PC-9 (cell line): ENCODE data around the gene UBE2D1. TPM values are rescaled to one million over a fixed set of nuclear protein-coding genes. Genes with fewer than 3 reads are reported as not detected.

Source experiments
- BruUV-seq: library from RNA; stranded (reverse); fragments of 400-500 nt; replicated peaks from 2 replicates; lab custom pipeline; 2021; lab: Mats Ljungman, UMichigan
- CTCF ChIA-PET: fragments of 300-600 bp; sonication (Branson Sonifier 250); formaldehyde crosslinking; loops from one replicate; lab custom pipeline; 2022; ENCODE audit warnings: antibody characterized with exemption; lab: Charles Lee
- POLR2A ChIA-PET: fragments of 300-600 bp; sonication (Branson Sonifier 250); formaldehyde crosslinking; loops from one replicate; lab custom pipeline; 2022; ENCODE audit warnings: antibody characterized with exemption; ENCODE audit not compliant: unreplicated experiment; lab: Charles Lee
- DNase-seq, 2 experiments: peaks; one replicate each; pipeline versions ENCODE4 v3.0.0 to v3.0.0-alpha.2; 2015 to 2022; ENCODE audit warnings: mixed read lengths in 1 of 2
- H2AFZ ChIP-seq: fragments of 200-600 bp; sonication (generic); 2 replicates; pipeline ENCODE4 v1.8.1; 2017; ENCODE audit warnings: antibody characterized with exemption
- H3F3A ChIP-seq: fragments of 200-600 bp; sonication (generic); 2 replicates; pipeline ENCODE4 v1.8.1; 2017; ENCODE audit warnings: antibody characterized with exemption, mild to moderate bottlenecking, low read depth; ENCODE audit not compliant: insufficient read depth
- H3K27ac ChIP-seq: fragments of 200-600 bp; sonication (generic); 2 replicates; pipeline ENCODE4 v1.6.1; 2016; ENCODE audit warnings: mixed run types
- H3K27me3 ChIP-seq: fragments of 200-600 bp; sonication (generic); 2 replicates; pipeline ENCODE4 v1.6.1; 2016; ENCODE audit warnings: low read depth, mixed run types; ENCODE audit not compliant: insufficient read depth
- H3K36me3 ChIP-seq: fragments of 200-600 bp; sonication (generic); 2 replicates; pipeline ENCODE4 v1.6.1; 2016; ENCODE audit warnings: low read depth, mixed run types
- H3K4me1 ChIP-seq: fragments of 200-600 bp; sonication (generic); replicated peaks from 2 replicates; pipeline ENCODE4 v1.6.1; 2016; ENCODE audit warnings: mixed run types; ENCODE audit not compliant: insufficient read depth
- H3K4me2 ChIP-seq: fragments of 200-600 bp; sonication (generic); 2 replicates; pipeline ENCODE4 v1.6.1; 2017; ENCODE audit warnings: mixed run types
- H3K4me3 ChIP-seq: fragments of 200-600 bp; sonication (generic); 2 replicates; pipeline ENCODE4 v1.6.1; 2016; ENCODE audit warnings: mixed run types
- H3K79me2 ChIP-seq: fragments of 200-600 bp; sonication (generic); 2 replicates; pipeline ENCODE4 v1.6.1; 2017; ENCODE audit warnings: low read depth, mixed run types
- H3K9me2 ChIP-seq: fragments of 200-600 bp; sonication (generic); 2 replicates; pipeline ENCODE4 v1.8.1; 2017; ENCODE audit warnings: mild to moderate bottlenecking; ENCODE audit not compliant: insufficient read depth
- H3K9me3 ChIP-seq: fragments of 200-600 bp; sonication (generic); 2 replicates; pipeline ENCODE4 v1.8.1; 2016; ENCODE audit warnings: low read depth; ENCODE audit not compliant: insufficient read depth
- H4K20me1 ChIP-seq: fragments of 200-600 bp; sonication (generic); 2 replicates; pipeline ENCODE4 v1.8.1; 2017; ENCODE audit not compliant: insufficient read depth
- EZH2 ChIP-seq: fragments of 200-600 bp; sonication (generic); IDR thresholded peaks from 2 replicates; pipeline ENCODE4 v1.8.0; 2017; ENCODE audit warnings: antibody characterized with exemption, low read depth
- intact Hi-C: fragments of 100-400 bp; cut with micrococcal nuclease; formaldehyde crosslinking; loops from one replicate; pipeline ENCODE4 v1.10.0; 2022; ENCODE audit not compliant: unreplicated experiment
- total RNA-seq: library from RNA; stranded (reverse); gene quantifications from 2 replicates; pipeline ENCODE4 v1.2.3, GENCODE V29; 2021
- TF ChIP-seq, protein P1 (sequence below): fragments of 200-600 bp; sonication (generic); conservative IDR thresholded peaks from 2 replicates; pipeline ENCODE4 v1.6.1; 2017; ENCODE audit warnings: mixed run types, antibody characterized with exemption, mild to moderate bottlenecking, moderate library complexity

Gene UBE2D1
- total RNA-seq, 1 experiment from 2014 or later: 24.0 TPM

DNA sequence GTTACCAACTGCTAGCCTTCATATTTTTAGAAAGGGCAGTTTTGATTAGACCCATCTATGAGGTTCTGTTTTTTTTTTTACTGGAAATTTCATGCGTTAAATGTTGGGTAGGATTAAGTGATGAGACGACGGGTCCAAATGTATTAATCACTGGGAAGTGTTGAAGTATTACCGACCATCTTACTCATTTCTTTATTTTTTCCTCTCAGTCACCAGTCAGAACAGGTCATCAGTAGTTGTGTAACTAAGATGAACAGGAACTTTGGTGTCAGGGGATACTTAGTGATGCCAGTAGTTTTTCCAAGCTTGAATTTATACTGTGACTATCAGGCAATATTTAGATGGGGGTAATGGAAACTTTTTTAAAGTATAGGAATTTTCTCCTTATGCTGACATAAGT, 64.6 kb downstream of the UBE2D1 start:
- Histone ChIP-seq H3F3A (no peaks in the 10 kb centered on the region; the same call in 1 of the 2 replicates), H2AFZ (no peak overlapping the region), H3K4me2 (no peak overlapping the region), H3K4me3 (no peak overlapping the region), H3K4me1 (no peaks in the 10 kb centered on the region), H3K9me3 (no peaks in the 10 kb centered on the region), H3K79me2 (no peaks in the 10 kb centered on the region), H3K27me3 (no peaks in the 10 kb centered on the region), H4K20me1 (no peaks in the 10 kb centered on the region), H3K9me2 (no peaks in the 10 kb centered on the region; the same call in 1 of the 2 replicates), H3K27ac (no peak overlapping the region), H3K36me3 (peaks cover 19% of the 10 kb centered on the region)
- POLR2A ChIA-PET: interaction anchor here (0.5 to 0.7 kb wide), 2 partner anchors 8 to 207 kb away, joined by 3 to 20 read pairs; no protein-coding TSS in a partner anchor
- no peak for DNase-seq
- BruUV-seq: no TSS peak
- CTCF ChIA-PET: interaction anchor here (0.7 kb wide), 1 partner anchor 1686 kb away, joined by 3 read pairs; no protein-coding TSS in a partner anchor
- intact Hi-C loops: no loop called here
- TF ChIP-seq EZH2: no peak
- TF ChIP-seq, protein P1, sequence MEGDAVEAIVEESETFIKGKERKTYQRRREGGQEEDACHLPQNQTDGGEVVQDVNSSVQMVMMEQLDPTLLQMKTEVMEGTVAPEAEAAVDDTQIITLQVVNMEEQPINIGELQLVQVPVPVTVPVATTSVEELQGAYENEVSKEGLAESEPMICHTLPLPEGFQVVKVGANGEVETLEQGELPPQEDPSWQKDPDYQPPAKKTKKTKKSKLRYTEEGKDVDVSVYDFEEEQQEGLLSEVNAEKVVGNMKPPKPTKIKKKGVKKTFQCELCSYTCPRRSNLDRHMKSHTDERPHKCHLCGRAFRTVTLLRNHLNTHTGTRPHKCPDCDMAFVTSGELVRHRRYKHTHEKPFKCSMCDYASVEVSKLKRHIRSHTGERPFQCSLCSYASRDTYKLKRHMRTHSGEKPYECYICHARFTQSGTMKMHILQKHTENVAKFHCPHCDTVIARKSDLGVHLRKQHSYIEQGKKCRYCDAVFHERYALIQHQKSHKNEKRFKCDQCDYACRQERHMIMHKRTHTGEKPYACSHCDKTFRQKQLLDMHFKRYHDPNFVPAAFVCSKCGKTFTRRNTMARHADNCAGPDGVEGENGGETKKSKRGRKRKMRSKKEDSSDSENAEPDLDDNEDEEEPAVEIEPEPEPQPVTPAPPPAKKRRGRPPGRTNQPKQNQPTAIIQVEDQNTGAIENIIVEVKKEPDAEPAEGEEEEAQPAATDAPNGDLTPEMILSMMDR: no peak

DNA sequence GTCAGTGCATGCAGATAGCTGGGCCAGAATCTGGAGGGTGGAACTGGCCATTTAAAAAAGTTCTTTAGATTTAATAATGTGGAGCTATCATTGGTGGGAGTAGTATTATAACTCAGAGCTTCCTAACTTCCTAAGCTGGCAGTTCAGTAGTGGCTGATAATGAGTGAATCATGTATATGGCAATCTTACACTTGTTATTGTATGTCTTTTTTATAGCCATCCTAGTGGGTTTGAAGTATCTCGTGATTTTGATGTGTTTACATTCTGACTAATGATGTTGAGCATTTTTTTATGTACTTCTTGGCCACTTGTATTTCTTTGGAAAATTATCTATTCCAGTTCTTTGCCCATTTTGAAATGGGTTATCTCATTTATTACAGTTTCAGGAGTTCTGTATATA, 65.8 kb downstream of the UBE2D1 start:
- H3K4me3 ChIP-seq: no peak overlapping the region
- H4K20me1 ChIP-seq: no peaks in the 10 kb centered on the region
- DNase-seq: no peak
- ChIA-PET POLR2A (no interaction called here), CTCF (interaction anchor here (0.7 kb wide), 1 partner anchor 56 kb away, joined by 10 read pairs; no protein-coding TSS in a partner anchor)
- H3K9me3 ChIP-seq: no peaks in the 10 kb centered on the region
- H3K79me2 ChIP-seq: no peaks in the 10 kb centered on the region
- H3K4me1 ChIP-seq: no peaks in the 10 kb centered on the region
- H3K27me3 ChIP-seq: no peaks in the 10 kb centered on the region
- no peak overlapping the region for H3K27ac ChIP-seq
- H3F3A ChIP-seq: no peaks in the 10 kb centered on the region; the same call in 1 of the 2 replicates
- no peak for TF ChIP-seq EZH2
- intact Hi-C loops: no loop called here
- H3K36me3 ChIP-seq: peaks cover 10% of the 10 kb centered on the region; the same call in 1 of the 2 replicates
- BruUV-seq: no TSS peak
- H3K4me2 ChIP-seq: no peak overlapping the region
- H3K9me2 ChIP-seq: no peaks in the 10 kb centered on the region; the same call in 1 of the 2 replicates
- no peak overlapping the region for H2AFZ ChIP-seq

DNA sequence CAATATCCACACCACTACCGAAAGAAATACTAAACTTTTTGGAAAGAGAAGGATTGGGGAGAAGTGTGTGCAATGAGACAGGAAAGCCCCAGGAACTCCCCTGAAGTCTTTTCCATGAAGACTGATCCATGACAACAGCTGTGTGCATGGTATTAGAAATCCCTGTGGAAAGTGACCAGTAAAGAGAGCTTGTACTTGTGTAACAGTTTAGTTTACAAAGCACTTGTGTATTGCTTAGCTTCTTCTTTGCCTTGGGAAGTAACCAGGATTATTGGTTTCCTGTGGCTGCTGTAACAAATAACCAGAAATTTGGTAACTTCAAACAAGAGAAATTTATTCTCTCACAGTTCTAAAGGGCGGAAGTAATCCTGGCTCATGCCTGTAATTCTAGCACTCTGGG, 69.2 kb downstream of the UBE2D1 start:
- Histone ChIP-seq H2AFZ (no peak overlapping the region), H3K4me3 (no peak overlapping the region), H3F3A (no peaks in the 10 kb centered on the region), H3K9me2 (no peaks in the 10 kb centered on the region; the same call in 1 of the 2 replicates), H3K9me3 (no peaks in the 10 kb centered on the region), H3K27ac (no peak overlapping the region), H4K20me1 (no peaks in the 10 kb centered on the region), H3K36me3 (no peaks in the 10 kb centered on the region), H3K79me2 (no peaks in the 10 kb centered on the region), H3K4me2 (no peak overlapping the region), H3K4me1 (no peaks in the 10 kb centered on the region), H3K27me3 (no peaks in the 10 kb centered on the region)
- ChIA-PET CTCF (no interaction called here), POLR2A (interaction anchor here (0.6 kb wide), 1 partner anchor 255 kb away, joined by 5 read pairs; no protein-coding TSS in a partner anchor)
- intact Hi-C loops: no loop called here
- no TSS peak for BruUV-seq
- TF ChIP-seq, protein P1: no peak
- no peak for TF ChIP-seq EZH2
- DNase-seq: no peak
